Upper lobe of right lung (tissue), 1 donor: ENCODE results near the gene NWD2. TPM values are rescaled to one million over a fixed set of nuclear protein-coding genes. Genes with fewer than 3 reads are reported as not detected.

Experiments
- ATAC-seq: fragments of 200-7000 bp; cut with Tn5 transposase; one replicate; pipeline ENCODE4 v1.9.1; 2020; ENCODE audit warnings: mild to moderate bottlenecking, moderate library complexity
- DNase-seq: peaks from one replicate; pipeline ENCODE4 v3.0.0-alpha.2; 2020
- H3K27ac ChIP-seq: fragments of 200-600 bp; one replicate; pipeline ENCODE4 v1.8.0; 2022
- H3K27me3 ChIP-seq: fragments of 200-600 bp; one replicate; pipeline ENCODE4 v1.8.0; 2022; ENCODE audit warnings: mild to moderate bottlenecking
- H3K36me3 ChIP-seq: fragments of 200-600 bp; one replicate; pipeline ENCODE4 v1.8.0; 2022
- H3K4me1 ChIP-seq: fragments of 200-600 bp; one replicate; pipeline ENCODE4 v1.8.0; 2022
- H3K4me3 ChIP-seq: fragments of 200-600 bp; one replicate; pipeline ENCODE4 v1.8.0; 2022; ENCODE audit warnings: mild to moderate bottlenecking
- H3K9me3 ChIP-seq: fragments of 200-600 bp; one replicate; pipeline ENCODE4 v1.8.0; 2022
- CTCF ChIP-seq: fragments of 200-600 bp; IDR thresholded peaks from one replicate; pipeline ENCODE4 v1.8.0; 2022; ENCODE audit warnings: antibody characterized with exemption
- intact Hi-C: fragments of 100-400 bp; cut with DNase I; formaldehyde crosslinking; loops from one replicate; pipeline ENCODE4 v1.11.0; 2022
- total RNA-seq: library from RNA; stranded (reverse); fragmentation: NEBNext Ultra II Directional; extraction: Animal tissue kit (Norgen Biotek cat#: 25700); gene quantifications from one replicate; pipeline ENCODE4 v1.2.1, GENCODE V29; 2021
- donor health status: DM: no; HTN: yes; CAD: no; lungs with severe emphysema.

Gene NWD2
- total RNA-seq, 1 donor from 2014 or later, result not detected

DNA sequence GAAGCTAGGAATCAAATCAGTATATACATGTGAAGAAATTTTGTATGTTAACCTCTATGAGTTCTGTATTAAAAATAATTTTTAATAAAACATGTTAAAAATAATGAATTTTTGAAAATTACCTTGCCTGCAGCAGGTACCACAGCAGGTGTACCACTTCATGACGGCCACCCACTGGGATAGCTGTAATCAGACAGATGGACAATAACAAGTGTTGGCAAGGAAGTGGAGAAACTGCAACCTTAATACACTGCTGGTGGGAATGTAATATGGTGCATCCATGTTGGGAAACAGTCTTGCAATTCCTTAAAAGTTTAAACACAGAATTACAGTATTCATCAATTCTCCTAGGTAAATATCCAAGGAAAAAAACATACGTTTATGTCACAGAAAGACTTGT lies 232.1 kb downstream of the NWD2 start:
- no peak overlapping the region for H3K4me3 ChIP-seq
- no peaks in the 10 kb centered on the region for H3K27me3 ChIP-seq
- no peaks in the 10 kb centered on the region for H3K9me3 ChIP-seq
- no peak for TF ChIP-seq CTCF
- intact Hi-C loops, result no loop called here
- DNase-seq (no peak), ATAC-seq (no peak)
- H3K36me3 ChIP-seq, result no peaks in the 10 kb centered on the region
- no peak overlapping the region for H3K27ac ChIP-seq
- no peaks in the 10 kb centered on the region for H3K4me1 ChIP-seq

GRCh38 chr4:37477126-37477525 lies 232.6 kb downstream of the NWD2 start:
- Histone ChIP-seq H3K36me3 (no peaks in the 10 kb centered on the region), H3K4me1 (no peaks in the 10 kb centered on the region), H3K27ac (no peak overlapping the region), H3K9me3 (no peaks in the 10 kb centered on the region), H3K27me3 (no peaks in the 10 kb centered on the region), H3K4me3 (no peak overlapping the region)
- ATAC-seq, result no peak
- no peak for DNase-seq
- TF ChIP-seq CTCF, result no peak
- intact Hi-C loops, result no loop called here

DNA sequence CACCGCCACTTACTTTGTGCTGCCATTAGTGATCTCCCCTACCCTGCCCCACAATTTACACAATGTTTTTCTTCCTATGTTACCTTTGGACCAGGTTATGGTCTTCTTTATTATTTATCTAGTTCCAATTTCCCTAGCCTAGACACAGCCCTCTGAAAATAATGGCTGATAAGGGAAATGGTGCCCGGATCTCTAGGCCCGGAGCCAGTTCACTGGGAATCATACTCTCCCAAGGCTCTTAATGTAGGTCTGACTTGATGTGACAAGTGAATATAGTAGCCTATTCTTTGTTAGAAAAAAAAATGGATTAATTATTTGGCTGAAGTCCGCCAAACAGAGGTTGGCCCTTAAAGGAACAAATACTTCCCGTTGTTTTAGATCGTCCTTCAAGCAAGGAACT lies 233.6 kb downstream of the NWD2 start:
- TF ChIP-seq CTCF, result no peak
- no peaks in the 10 kb centered on the region for H3K9me3 ChIP-seq
- intact Hi-C loops, result no loop called here
- no peaks in the 10 kb centered on the region for H3K27me3 ChIP-seq
- H3K4me3 ChIP-seq, result no peak overlapping the region
- ATAC-seq, result no peak
- no peak for DNase-seq
- no peak overlapping the region for H3K27ac ChIP-seq
- H3K4me1 ChIP-seq, result no peaks in the 10 kb centered on the region
- H3K36me3 ChIP-seq, result no peaks in the 10 kb centered on the region

GRCh38 chr4:37480509-37480908 lies 236.0 kb downstream of the NWD2 start:
- intact Hi-C loops, result no loop called here
- DNase-seq, result no peak
- Histone ChIP-seq H3K4me3 (no peak overlapping the region), H3K27ac (no peak overlapping the region), H3K9me3 (no peaks in the 10 kb centered on the region), H3K4me1 (no peaks in the 10 kb centered on the region), H3K36me3 (no peaks in the 10 kb centered on the region), H3K27me3 (no peaks in the 10 kb centered on the region)
- ATAC-seq, result no peak
- TF ChIP-seq CTCF, result no peak

DNA sequence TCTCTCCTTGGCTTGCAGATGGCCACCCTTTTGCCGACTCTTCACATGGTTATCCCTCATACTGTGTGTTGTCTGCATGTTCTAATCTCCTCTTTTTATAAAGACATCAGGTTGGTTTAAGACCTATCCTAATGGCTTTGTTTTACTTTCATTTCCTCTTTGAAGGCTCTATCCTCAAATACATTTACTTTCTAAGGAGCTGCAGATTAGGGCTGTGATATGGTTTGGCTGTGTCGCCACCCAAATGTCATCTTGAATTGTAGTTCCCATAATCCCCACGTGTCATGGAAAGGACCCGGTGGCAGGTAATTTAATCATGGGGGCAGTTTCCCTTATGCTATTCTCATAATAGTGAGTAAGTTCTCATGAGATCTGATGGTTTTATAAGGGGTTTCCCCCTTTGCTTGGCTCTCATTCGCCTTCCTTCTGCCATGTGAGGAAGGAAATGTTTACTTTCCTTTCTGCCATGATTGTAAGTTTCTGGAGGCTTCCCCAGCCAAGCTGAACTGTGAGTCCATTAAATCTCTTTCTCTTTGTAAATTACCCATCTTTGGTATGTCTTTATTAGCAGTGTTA lies 237.1 kb downstream of the NWD2 start:
- ATAC-seq, result no peak
- H3K4me3 ChIP-seq, result no peak overlapping the region
- H3K27ac ChIP-seq, result no peak overlapping the region
- DNase-seq, result no peak
- no peaks in the 10 kb centered on the region for H3K4me1 ChIP-seq
- intact Hi-C loops, result no loop called here
- no peak for TF ChIP-seq CTCF
- H3K27me3 ChIP-seq, result no peaks in the 10 kb centered on the region
- no peaks in the 10 kb centered on the region for H3K36me3 ChIP-seq
- no peaks in the 10 kb centered on the region for H3K9me3 ChIP-seq
